HG03432 (cell line): ENCODE measurements around the gene ENGASE.

Experiments used
- ATAC-seq: cut with Tn5 transposase; IDR thresholded peaks from one replicate; pipeline ENCODE4 v1.9.1; 2021; ENCODE audit warnings: mild to moderate bottlenecking, moderate library complexity; ENCODE audit not compliant: unreplicated experiment

Gene ENGASE

GRCh38 chr17:79090443-79091225 lies 16.0 kb downstream of the ENGASE start:
- ATAC-seq = no peak

GRCh38 chr17:79091226-79091670 lies 16.6 kb downstream of the ENGASE start:
- ATAC-seq = no peak

- no peak for ATAC-seq
Measured at GRCh38 chr17:79092567-79092966, 17.9 kb downstream of the ENGASE start.

- ATAC-seq = no peak
Measured at GRCh38 chr17:79093270-79093669, 18.6 kb downstream of the ENGASE start.

GRCh38 chr17:79094261-79094660 lies 19.6 kb downstream of the ENGASE start:
- no peak for ATAC-seq

- ATAC-seq = no peak
Measured at GRCh38 chr17:79095345-79096055, 20.9 kb downstream of the ENGASE start.

- ATAC-seq = no peak
Measured at GRCh38 chr17:79096477-79096876, 21.9 kb downstream of the ENGASE start.

- ATAC-seq = no peak
Measured at GRCh38 chr17:79097226-79098055, 22.8 kb downstream of the ENGASE start.

- no peak for ATAC-seq
Measured at GRCh38 chr17:79098282-79098867, 23.8 kb downstream of the ENGASE start.

- ATAC-seq = no peak
Measured at GRCh38 chr17:79100405-79100804, 25.8 kb downstream of the ENGASE start.

GRCh38 chr17:79101111-79101673 lies 26.6 kb downstream of the ENGASE start:
- ATAC-seq = no peak

- ATAC-seq = no peak
Measured at GRCh38 chr17:79102214-79102613, 27.6 kb downstream of the ENGASE start.

GRCh38 chr17:79104898-79105600 lies 30.4 kb downstream of the ENGASE start:
- no peak for ATAC-seq

- no peak for ATAC-seq
Measured at GRCh38 chr17:79105937-79106336, 31.3 kb downstream of the ENGASE start.

GRCh38 chr17:79106958-79107357 lies 32.3 kb downstream of the ENGASE start:
- no peak for ATAC-seq

- no peak for ATAC-seq
Measured at GRCh38 chr17:79107499-79108231, 33.0 kb downstream of the ENGASE start.

GRCh38 chr17:79108232-79108850 lies 33.7 kb downstream of the ENGASE start:
- ATAC-seq = no peak

GRCh38 chr17:79108870-79109269 lies 34.2 kb downstream of the ENGASE start:
- no peak for ATAC-seq

- no peak for ATAC-seq
Measured at GRCh38 chr17:79109584-79109983, 35.0 kb downstream of the ENGASE start.
